Measurements from ENCODE around the gene PHAX.

DNA sequence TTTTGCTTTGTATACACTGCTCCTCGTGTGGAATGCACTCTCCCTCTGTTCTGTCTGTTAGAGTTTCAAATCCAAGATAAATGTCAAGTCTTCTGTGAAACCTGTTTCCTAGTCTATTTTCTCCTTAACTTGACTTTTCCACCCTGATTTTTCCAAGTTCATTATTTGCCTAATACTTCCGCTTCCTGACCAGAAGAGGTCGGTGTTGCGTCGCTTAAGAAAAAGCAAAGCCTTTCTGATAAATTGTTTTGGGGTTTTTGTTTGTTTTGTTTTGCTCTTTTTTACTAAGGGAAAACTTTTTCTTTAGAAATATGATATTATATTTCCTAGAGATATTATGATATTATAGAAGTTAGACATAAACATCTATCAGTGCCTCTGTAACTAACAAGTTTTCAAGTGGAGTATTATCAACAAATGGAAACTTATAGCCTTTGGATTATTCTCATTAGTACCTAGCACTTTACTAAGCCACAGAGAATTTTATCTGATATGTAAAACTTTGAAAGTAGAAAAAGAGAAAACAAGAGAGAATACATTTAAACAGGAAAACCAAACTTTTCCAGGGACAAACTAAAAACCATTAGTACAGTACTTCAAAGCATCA is 55.8 kb downstream of the PHAX start:
- TF ChIP-seq, protein P1, sequence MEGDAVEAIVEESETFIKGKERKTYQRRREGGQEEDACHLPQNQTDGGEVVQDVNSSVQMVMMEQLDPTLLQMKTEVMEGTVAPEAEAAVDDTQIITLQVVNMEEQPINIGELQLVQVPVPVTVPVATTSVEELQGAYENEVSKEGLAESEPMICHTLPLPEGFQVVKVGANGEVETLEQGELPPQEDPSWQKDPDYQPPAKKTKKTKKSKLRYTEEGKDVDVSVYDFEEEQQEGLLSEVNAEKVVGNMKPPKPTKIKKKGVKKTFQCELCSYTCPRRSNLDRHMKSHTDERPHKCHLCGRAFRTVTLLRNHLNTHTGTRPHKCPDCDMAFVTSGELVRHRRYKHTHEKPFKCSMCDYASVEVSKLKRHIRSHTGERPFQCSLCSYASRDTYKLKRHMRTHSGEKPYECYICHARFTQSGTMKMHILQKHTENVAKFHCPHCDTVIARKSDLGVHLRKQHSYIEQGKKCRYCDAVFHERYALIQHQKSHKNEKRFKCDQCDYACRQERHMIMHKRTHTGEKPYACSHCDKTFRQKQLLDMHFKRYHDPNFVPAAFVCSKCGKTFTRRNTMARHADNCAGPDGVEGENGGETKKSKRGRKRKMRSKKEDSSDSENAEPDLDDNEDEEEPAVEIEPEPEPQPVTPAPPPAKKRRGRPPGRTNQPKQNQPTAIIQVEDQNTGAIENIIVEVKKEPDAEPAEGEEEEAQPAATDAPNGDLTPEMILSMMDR (IDR thresholded peaks at IDR 0.05): peak; percentile 60 to 77 (median 64)
- no peak for TF ChIP-seq POLR2A (IDR thresholded peaks at IDR 0.05)

All from gastroesophageal sphincter (tissue), 3 donors.